ENCODE results near the gene GEN1.
A peak's percentile ranks its signal among the peaks of the same experiment; 100 is the strongest.

The GEN1 gene

DNA sequence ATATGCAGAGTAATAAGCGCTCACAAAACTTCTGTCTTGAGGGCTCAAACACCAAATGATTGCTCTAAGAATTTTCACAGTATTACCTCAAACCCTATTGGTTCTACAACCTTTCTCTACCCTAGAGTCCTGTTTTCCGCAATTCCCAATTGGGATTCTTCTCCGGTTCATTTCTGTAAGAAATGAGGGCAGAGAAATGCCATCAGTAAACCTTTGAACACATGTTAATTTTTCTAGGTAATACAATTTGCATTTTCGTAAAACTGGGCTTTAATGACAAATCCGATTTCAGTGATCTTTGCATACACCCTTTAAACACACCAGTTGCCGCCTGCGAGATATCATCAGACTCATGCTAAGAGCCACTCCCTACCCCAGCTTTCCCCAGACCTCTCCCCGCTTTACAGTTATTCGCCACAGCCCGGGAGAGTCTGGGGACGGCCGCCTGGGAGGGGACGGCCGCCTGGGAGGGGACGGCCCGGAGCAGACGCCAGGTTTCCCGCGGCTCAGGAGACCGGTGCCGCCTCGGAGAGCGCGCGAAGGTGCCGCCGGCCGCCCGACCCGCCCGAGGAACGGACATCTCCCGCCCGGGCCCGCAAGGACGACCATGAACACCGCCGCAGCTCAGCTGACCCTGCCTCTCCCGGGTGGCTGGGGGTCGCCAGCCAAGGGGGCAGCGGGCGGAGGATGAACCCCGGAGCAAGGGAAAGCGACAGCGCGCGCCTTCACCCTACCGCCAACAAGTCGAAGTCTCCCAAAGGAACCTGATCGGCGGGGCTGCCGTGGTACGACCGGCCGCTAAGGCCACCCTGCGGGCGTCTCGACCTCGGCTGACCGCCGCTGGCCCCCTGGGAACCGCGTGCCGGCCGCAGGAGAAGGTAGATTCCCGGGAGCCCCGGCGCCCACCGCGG is 791 bp upstream of the GEN1 start:
- peak; percentile 42 to 52 for ATAC-seq

DNA sequence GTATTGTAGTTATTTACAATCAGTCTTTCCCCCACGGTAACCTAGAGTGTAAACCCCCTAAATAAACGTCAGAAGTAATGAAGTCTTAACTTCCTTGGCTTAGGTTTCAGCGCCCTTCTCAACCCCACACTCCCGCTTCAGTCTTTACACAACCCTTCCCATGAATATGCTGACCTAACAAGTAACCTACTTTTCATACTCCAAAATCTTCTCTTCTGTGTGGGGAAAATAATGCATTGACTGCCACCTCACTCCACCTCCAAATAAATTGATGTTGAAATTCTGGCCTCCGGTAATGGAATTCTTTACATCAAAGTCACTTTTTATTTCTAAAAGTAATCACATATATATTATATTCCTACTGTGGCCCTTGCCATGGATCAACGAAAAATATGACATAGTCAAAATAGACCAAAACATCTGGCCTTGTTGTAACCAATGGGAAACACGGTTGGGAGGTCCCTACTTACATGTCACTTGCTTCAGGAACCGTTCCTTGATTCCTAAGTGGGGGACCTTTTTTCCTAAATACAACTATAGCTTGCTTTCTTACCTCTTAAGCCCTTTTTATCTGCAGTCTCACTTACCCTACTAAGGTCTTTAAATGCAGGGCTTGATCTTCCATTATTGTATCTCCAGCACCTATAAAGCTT is 961 bp downstream of the GEN1 start:
- ATAC-seq, result no peak

DNA sequence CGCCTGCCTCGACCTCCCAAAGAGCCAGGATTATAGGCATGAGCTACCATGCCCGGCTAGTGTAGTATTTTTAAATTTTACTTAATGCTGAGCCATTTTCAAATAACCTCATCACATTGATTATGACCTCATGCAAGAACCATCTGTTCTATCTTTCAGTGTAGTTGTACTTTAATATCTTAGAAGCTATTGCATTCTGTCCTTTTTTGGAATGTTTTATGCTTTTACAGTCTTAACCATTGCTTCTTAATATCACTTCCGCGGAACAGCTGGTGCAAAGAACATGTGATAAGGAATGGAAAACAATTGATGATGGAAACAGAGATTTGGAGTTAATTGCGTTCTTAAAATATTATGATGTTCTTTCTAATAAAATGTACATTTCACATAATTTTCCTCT is 2.7 kb downstream of the GEN1 start:
- ATAC-seq, result no peak

DNA sequence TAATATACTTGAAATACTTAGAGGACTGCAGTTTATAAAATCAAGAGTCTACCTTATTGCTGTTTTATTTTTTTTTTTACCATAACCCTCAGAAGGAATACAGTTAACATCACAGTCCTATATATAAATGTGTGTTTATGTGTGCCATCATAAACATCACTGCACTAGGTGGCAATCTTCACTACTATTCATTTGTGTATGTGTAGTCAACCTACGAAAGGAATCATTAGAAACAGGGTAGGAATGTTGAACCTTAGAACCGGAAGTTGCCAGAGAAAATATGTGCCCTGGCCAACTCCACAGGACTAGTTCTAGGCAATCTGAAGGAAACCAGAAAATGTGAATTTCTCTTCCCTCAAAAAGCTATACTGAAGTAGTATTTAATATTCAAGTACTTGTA is 3.4 kb downstream of the GEN1 start:
- ATAC-seq, result no peak

DNA sequence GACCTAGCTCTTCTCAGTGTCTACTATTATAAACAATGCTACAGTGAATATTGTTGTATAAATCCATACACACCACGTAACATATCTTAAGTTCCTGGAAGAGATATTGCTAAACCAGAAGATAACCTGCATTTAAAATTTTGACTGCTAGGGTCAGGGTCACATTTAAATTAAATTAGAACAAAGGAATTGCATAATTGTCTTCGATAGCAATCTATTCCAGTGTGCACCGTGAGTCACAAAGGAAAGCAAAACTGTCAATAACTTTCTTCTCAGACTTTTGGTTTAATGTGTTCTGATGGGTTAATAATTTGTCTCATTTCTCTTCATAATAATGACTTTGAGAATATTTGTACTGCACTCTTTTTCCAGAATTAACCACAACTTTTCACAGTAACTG is 4.2 kb downstream of the GEN1 start:
- no peak for ATAC-seq

DNA sequence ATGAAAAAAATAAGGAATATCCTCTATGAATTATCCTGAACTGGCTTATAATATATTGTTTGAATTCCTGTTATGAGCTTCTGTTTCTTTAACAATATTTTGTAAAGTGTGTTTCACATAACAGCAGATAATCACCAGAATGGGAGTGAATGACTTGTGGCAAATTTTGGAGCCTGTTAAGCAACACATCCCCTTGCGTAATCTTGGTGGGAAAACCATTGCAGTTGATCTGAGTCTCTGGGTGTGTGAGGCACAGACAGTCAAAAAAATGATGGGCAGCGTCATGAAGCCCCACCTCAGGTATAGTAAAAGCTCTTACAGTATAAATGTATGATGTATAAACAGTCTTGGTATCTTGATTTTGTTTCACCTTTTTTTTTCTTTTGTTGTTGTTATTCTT is 5.9 kb downstream of the GEN1 start:
- no peak for ATAC-seq

DNA sequence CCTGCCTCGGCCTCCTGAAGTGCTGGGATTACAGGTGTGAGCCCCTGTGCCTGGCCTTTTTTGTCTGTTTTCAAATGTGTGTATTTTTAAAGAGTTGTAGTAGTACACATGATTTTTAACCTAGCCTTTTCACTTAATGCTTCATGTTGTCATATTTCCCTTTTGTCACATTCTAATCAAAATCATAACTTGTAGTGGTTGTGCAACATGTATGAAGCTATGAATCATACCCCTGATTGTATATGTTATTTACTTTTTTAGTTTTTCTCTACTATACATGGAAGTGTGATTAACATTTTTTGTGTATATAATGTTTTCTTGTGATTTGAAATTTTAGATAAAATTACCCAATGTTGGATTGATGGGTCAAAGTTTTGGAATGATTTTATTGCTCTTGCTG is 8.5 kb downstream of the GEN1 start:
- ATAC-seq, result no peak

DNA sequence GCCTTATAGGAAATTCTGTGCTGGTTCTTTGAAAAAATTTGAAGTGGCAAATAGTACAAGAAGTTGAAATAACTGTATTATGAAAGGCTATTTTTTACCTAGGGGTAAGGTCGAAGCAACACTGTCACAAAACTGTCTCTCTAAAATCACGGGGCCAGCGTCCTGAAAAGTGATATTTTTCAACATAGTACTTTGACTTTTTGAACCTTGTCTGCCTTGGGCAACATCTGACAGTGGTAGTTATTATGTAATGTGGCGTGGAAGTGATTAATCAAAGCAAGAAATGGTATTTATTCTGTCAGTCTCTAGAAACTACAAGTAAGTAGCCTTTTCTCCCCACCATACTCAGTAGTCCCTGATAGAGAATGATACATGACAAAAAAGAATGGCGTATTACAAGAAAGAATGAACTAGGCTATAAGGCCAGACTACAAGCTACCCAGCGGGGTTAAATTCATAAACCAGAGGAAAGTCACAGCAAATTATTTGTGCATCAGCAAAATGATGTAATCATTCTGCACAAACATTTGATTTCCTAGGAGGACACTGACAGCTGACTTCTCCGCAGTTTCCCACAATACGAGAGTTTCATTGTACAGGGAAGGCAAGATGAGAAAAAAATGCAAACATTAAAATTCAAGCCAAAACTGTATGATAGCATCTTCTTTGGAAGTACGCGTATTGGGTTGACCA is 9.8 kb downstream of the GEN1 start:
- ATAC-seq, result no peak

DNA sequence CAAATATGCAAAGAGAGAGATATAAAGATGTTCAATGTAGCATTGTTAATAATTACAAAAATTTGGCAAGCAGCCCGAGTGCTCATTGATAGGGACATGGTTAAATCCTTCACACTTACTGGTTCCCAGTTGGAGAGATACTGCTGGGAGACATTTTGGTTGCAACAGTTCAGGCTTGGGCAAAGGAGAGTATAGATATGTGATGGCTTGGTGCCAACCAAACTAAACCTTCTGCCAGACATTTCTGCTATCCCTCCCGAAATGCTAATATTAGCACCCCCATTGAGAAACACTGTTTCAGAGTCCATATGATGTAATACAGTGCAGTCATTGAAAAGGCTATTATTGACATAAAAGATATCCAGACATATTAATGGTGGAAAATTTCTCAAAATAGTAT is 11.5 kb downstream of the GEN1 start:
- ATAC-seq, result no peak

DNA sequence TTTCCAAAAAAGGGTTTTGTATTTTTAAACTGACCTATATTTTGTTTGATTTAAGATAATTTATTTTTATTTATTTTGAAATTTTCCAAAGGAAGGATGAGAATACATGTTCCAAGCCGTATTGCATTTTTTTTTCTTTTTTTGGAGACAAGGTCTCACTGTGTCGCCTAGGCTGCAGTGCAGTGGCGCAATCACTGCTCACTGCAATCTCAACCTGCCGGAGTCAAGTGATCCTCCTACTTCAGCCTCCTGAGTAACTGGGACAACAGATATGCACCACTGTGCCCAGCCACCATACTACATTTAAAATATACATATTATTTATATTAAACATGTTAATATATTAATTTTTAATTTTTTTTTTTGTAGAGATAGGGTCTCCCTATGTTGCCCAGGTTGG is 15.0 kb downstream of the GEN1 start:
- ATAC-seq, result no peak

DNA sequence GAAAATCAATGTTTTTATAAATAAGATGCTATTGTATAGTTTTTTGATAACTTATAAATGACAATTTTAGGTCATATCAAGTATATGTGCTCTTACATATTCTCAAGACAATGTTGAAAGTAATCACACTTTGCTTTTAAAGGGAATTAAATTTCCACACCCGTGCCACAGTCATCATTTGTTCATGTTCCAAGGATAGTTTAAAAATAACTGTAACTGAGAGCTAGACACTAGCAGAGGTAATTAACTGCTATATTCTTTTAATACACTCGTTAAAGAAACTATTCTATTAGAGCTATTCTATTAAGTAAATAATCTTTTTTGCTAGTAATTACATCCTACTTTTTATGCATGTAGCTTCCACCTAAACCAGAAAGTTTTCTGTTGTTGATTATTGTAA is 18.0 kb downstream of the GEN1 start:
- ATAC-seq, result no peak

DNA sequence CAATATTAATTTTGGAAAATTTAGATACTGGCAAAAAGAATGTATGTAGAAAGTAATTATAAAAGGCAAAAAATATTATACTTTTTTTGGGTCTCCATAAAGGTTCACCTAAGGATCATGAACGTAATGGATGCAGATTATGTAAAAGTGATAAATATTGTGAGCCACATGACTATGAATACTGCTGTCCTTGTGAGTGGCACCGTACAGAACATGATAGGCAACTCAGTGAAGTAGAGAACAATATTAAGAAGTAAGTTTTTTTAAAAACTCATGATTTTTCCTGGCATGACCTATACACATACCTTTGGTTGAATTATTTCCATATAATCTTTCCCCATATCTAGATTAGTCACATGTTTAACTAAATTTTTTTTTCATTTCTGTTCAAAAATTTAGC is 18.6 kb downstream of the GEN1 start:
- no peak for ATAC-seq

DNA sequence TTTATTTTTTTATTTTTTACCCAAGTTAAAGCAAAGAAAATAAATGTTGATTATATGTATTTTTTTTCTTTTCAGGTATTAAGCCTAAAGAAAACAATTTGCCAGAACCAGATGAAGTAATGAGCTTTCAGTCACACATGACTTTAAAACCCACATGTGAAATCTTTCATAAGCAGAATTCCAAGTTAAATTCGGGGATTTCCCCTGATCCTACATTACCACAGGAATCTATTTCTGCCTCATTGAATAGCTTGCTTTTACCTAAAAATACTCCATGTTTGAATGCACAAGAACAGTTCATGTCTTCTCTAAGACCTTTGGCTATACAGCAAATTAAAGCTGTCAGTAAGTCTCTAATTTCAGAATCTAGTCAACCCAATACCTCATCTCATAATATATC is 26.6 kb downstream of the GEN1 start:
- no peak for ATAC-seq

DNA sequence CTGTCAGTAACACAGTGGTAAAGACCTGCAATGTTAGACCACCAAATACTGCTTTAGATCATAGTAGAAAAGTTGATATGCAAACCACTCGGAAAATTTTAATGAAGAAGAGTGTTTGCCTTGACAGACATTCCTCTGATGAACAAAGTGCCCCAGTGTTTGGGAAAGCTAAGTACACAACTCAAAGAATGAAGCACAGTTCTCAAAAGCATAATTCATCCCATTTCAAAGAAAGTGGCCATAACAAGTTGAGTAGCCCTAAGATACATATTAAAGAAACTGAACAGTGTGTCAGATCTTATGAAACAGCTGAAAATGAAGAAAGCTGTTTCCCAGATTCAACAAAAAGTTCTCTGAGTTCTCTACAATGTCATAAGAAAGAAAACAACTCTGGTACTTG is 27.5 kb downstream of the GEN1 start:
- ATAC-seq, result no peak

DNA sequence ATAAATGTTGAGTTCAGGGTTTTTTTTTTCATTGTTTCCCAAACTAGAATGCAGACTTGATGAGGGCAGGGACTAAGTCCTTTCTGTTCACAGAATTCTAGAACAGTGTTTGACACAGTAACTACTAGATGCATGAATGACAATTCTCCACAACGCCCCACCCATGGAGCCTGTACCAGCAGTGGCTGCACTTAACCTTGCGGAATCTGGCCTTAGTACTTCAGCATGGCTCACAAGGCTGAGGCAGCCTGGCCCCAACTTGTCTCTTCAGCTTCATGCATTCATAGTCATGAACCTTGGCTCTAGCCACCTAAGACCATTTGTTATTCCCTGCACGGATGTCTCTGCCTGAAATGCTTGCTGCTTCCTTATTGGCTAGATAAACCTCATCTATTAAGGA is 32.8 kb downstream of the GEN1 start:
- no peak for ATAC-seq

DNA sequence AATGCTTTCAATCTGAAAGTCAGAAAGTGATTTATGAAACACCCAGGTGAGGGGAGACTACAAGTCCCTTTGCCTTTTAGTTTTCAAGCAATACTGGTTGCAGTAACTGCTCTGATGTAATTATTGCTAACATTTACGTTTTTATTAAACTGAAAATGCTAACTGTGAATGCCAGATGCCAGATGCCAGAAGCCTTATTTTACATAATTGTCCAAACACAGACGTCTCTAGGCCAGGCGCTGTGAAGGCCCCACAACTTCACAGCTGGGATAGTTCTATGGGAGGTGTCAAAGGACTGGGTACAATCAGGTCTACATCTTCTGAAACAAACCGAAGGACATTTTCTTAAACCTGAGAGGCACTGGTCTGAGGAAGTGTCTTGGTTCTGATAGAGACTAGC is 34.8 kb downstream of the GEN1 start:
- no peak for ATAC-seq

DNA sequence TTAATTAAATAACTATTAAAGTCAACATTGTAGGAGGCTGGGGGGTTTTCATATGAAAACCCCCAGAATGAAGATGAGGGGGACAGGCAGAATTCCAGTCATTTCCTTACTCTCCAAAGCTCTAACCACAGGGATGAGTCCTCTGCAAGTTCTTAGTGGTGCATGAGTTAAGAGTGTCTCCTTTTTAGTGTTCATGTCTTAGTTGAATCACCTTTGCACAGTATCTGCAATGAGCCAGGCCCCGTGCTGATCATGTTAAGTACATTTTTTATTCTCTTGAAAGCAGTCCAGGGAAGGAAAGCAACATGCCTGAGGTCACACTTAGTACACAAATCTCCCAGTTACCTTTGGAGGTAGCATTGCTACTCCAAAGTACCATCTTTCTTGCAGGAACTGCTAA is 36.6 kb downstream of the GEN1 start:
- no peak for ATAC-seq

DNA sequence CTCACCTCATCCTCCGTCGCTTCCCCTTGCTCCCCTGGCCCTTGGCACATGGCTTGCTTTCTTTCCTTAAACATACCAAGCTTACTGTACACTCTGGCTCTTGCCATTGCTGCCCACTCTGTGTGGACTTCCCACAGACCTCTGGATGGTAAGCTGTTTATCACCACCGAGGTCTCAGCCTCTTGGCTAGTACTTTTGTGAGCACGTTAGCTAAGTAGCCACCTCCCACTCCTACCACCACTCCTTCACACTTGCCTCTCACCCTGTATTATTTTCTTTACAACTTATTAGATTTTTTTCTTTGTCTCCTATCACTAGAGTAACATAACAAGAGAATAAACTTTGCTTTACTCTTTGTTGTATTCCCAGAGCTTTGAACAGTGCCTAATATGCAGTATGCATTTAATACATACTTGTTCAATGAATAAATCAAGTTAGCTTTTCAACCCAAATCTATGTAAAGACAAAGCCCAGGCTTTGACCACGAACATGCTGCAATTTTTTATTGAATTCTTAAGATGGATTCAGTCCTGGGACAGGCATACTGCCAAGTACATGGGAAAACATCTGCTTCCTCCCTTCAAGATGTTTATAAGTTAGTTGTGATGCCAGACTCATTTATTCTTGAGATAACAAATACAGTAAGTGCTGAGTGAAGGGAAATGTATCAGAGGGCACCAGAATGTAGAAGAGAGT is 37.3 kb downstream of the GEN1 start:
- no peak for ATAC-seq

DNA sequence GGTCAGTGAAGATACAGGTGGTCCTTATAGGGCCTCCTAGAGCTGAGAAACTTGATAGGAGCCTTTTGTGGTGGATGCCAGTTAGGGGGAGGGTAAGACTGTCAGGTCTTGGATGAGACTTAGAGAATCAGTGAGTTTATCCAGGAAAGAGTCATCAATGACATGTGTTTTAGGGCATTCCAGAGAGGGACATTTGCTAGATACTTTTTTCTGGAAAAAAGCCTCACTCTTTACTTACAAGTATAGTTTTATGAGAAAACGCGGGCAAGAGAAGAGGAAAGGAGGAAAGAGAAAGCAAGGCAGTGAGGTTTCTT is 37.8 kb downstream of the GEN1 start:
- no peak for ATAC-seq

DNA sequence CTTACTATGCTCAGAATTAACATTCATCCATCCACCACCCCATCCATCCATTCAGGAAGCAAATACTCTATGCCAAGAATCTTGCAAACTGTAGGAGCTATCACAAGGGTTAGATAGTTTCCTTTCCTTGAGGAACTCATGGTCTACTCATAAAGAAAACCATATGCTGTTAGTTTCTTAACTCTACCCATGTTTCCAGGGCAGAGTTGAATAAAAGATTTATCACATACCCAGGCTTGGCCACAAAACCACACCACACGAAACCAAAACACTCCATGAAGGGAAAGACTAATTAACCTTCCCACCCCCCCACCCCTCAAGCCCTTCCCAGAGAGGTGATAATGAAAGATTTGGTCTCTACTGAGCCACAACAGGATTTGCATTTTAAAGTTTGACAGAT is 38.6 kb downstream of the GEN1 start:
- ATAC-seq, result no peak

DNA sequence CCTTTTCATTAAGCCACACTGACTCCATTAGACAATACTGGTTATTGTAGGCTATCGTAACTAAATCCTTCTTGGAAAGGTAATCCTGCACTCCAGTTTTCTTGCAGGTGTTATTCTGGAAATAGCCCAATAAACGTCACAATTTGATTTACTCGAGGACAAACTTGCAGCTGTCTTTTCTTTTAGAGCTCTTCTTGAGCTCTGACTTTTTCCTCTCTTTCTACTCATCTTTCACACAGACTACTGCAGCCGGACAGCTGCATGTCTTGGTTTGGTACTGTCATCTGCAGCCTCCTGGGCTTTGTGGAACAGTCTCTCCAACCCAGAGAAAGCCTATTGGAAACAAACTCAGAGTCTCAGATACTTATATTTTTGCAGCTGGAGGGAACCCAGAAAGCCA is 39.4 kb downstream of the GEN1 start:
- no peak for ATAC-seq

DNA sequence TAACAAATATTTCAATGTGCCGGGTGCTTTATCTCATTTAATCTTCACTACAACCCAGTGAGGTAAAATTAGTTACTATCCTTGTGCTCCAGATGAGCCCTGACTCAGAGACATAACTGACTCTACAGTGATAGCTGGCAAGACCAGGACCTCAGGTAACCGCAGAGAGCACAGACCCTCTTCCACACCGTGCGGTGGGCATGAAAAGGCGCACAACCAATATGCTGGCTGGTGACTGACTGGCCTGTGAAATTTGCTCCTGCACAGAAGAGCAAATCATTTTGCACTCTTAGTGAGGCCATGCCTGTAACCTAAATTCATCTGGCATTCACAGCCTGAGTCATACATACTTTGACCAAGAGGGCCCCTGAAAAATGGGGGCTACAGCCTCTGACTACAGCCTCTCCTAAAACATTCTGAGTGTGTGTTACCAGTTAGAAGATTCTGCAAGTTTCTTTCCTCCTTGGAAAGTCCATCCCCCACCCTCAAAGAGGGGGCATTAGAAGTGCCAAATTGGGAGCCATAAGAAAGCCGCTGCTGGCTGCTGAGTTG is 39.9 kb downstream of the GEN1 start:
- no peak for ATAC-seq

DNA sequence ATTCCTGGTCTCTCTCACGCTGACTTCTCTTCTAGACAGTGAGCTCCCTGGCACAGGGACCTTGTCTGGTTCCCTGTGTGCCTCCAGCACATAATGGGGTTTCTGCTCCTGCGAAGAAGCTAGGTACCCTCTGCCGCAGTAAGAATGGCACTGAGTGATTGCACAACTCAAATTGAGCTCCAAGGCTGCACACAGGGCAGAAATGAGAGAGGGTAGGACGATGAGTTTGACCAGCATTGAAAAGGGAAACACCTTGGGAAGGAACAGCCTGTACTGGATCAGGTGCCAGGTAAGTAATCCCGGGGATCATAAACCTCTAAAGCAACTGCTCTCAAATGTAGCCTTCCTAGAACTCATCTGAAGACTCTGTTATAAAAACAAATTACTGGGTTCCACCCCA is 41.4 kb downstream of the GEN1 start:
- ATAC-seq, result no peak
